GM12878 (cell line): ENCODE measurements around the gene TPSB2. TPM values are rescaled to one million over a fixed set of nuclear protein-coding genes. Genes with fewer than 3 reads are reported as not detected.

Source experiments
- ATAC-seq: fragments of 200-7000 bp; cut with Tn5 transposase; 3 replicates; pipeline ENCODE4 v1.9.1; 2020; ENCODE audit warnings: mild to moderate bottlenecking, moderate library complexity
- BruUV-seq: library from RNA; stranded (reverse); fragments of 400-500 nt; replicated peaks from 2 replicates; lab custom pipeline; 2021; lab: Mats Ljungman, UMichigan
- CTCF ChIA-PET: fragments of 300-600 bp; sonication (Branson Sonifier 250); formaldehyde crosslinking; extraction: SDS; loops from one replicate; lab custom pipeline; 2021; ENCODE audit warnings: inconsistent platforms; lab: Yijun Ruan, JAX
- POLR2A ChIA-PET: fragments of 350-600 bp; formaldehyde crosslinking; extraction: SDS; loops from one replicate; lab custom pipeline; 2021; ENCODE audit warnings: inconsistent platforms; lab: Charles Lee
- RAD21 ChIA-PET: fragments of 300-600 bp; sonication (Branson Sonifier 250); formaldehyde crosslinking; loops from one replicate; lab custom pipeline; 2023; ENCODE audit warnings: antibody characterized with exemption; ENCODE audit not compliant: unreplicated experiment; lab: Charles Lee
- SMC1A ChIA-PET: fragments of 300-600 bp; sonication (Branson Sonifier 250); formaldehyde crosslinking; loops from one replicate; lab custom pipeline; 2023; ENCODE audit not compliant: unreplicated experiment, uncharacterized antibody; lab: Charles Lee
- DNase-seq: peaks from one replicate; pipeline ENCODE4 v3.0.0-alpha.2; 2011; ENCODE audit warnings: low read depth, low spot score
- FAIRE-seq: peaks from 3 replicates; lab custom pipeline; 2011; peaks lifted over from hg19 to GRCh38; lab: Jason Lieb, UNC
- H2AFZ ChIP-seq: 2 replicates; pipeline ENCODE4 v1.6.0; 2011; ENCODE audit warnings: low read depth, low read length, control low read depth; ENCODE audit not compliant: control insufficient read depth
- H3K27ac ChIP-seq: 2 replicates; pipeline ENCODE4 v1.5.1; 2011; ENCODE audit warnings: control low read depth; ENCODE audit not compliant: control insufficient read depth, insufficient read depth
- H3K27me3 ChIP-seq, 2 experiments: replicated peaks in 1 of 2; 2 replicates each; pipeline versions ENCODE4 v1.6.0 to v1.6.1; 2011; ENCODE audit warnings: low read length in 1 of 2; ENCODE audit not compliant: control insufficient read depth in 2 of 2, insufficient read depth in 2 of 2
- H3K36me3 ChIP-seq, 2 experiments: 2 replicates each; pipeline ENCODE4 v1.5.1; 2011; ENCODE audit warnings: low read length in 1 of 2; ENCODE audit not compliant: control insufficient read depth in 2 of 2, insufficient read depth in 2 of 2
- H3K4me1 ChIP-seq: 2 replicates; pipeline ENCODE4 v1.6.1; 2011; ENCODE audit warnings: mild to moderate bottlenecking, low read length, moderate library complexity, mixed read lengths; ENCODE audit not compliant: control insufficient read depth, insufficient read depth
- H3K4me2 ChIP-seq: 2 replicates; pipeline ENCODE4 v1.6.0; 2011; ENCODE audit warnings: control low read depth; ENCODE audit not compliant: control insufficient read depth, insufficient read depth
- H3K4me3 ChIP-seq: fragments of 200-600 bp; sonication (generic); 2 replicates; pipeline ENCODE4 v1.5.1; 2016
- H3K79me2 ChIP-seq: 2 replicates; pipeline ENCODE4 v1.6.0; 2011; ENCODE audit warnings: low read length; ENCODE audit not compliant: control insufficient read depth, insufficient read depth
- H3K9ac ChIP-seq: 2 replicates; pipeline ENCODE4 v1.8.0; 2011; ENCODE audit warnings: low read length, control low read depth, mixed read lengths; ENCODE audit not compliant: control insufficient read depth, insufficient read depth
- H3K9me3 ChIP-seq: replicated peaks from 3 replicates; pipeline ENCODE4 v1.5.1; 2011; ENCODE audit warnings: mild to moderate bottlenecking, low read length; ENCODE audit not compliant: control insufficient read depth, insufficient read depth
- H4K20me1 ChIP-seq: 2 replicates; pipeline ENCODE4 v1.6.0; 2011; ENCODE audit not compliant: control insufficient read depth, insufficient read depth
- E2F8 ChIP-seq: fragments of 450-650 bp; IDR thresholded peaks from 2 replicates; pipeline ENCODE4 v1.6.1; 2018; ENCODE audit warnings: mild to moderate bottlenecking, low read depth, moderate library complexity; ENCODE audit not compliant: partially characterized antibody
- EZH2 ChIP-seq: IDR thresholded peaks from 2 replicates; pipeline ENCODE4 v1.6.1; 2012; ENCODE audit warnings: low read depth, mild to moderate bottlenecking, control low read depth, inconsistent platforms, low read length, borderline replicate concordance; ENCODE audit not compliant: control insufficient read depth
- FOXK2 ChIP-seq: fragments of 450-650 bp; IDR thresholded peaks from 2 replicates; pipeline ENCODE4 v1.6.1; 2017; ENCODE audit warnings: mild to moderate bottlenecking, moderate library complexity
- FOXM1 ChIP-seq: IDR thresholded peaks from 2 replicates; pipeline ENCODE4 v1.6.1; 2012; ENCODE audit warnings: low read depth, mild to moderate bottlenecking, inconsistent platforms, low read length, moderate library complexity
- HDGF ChIP-seq: fragments of 450-650 bp; IDR thresholded peaks from 2 replicates; pipeline ENCODE4 v1.6.1; 2016; ENCODE audit warnings: antibody characterized with exemption
- NFYB ChIP-seq: IDR thresholded peaks from 2 replicates; pipeline ENCODE4 v1.6.1; 2011; ENCODE audit warnings: low read depth, mild to moderate bottlenecking, low read length, improper control_type of control experiment, moderate library complexity; ENCODE audit not compliant: insufficient read depth
- PRDM15 ChIP-seq: fragments of 450-650 bp; formaldehyde crosslinking; IDR thresholded peaks from 2 replicates; pipeline ENCODE4 v1.4.0; 2020; ENCODE audit warnings: mild to moderate bottlenecking, moderate library complexity
- RELA ChIP-seq: fragments of 450-650 bp; IDR thresholded peaks from 2 replicates; pipeline ENCODE4 v1.8.0; 2014; ENCODE audit warnings: borderline replicate concordance; ENCODE audit not compliant: partially characterized antibody
- SMAD5 ChIP-seq: IDR thresholded peaks from 2 replicates; pipeline ENCODE4 v1.6.1; 2016; ENCODE audit warnings: antibody characterized with exemption, low read depth
- SMARCA5 ChIP-seq: fragments of 450-650 bp; IDR thresholded peaks from 2 replicates; pipeline ENCODE4 v1.6.1; 2017; ENCODE audit warnings: mild to moderate bottlenecking
- SUZ12 ChIP-seq: fragments of 200-600 bp; sonication (generic); IDR thresholded peaks from one replicate; pipeline ENCODE4 v1.6.1; 2018; ENCODE audit warnings: antibody characterized with exemption, mild to moderate bottlenecking; ENCODE audit not compliant: unreplicated experiment
- TCF12 ChIP-seq: IDR thresholded peaks from 2 replicates; pipeline ENCODE4 v1.6.1; 2011; ENCODE audit warnings: low read depth, mild to moderate bottlenecking, low read length
- ZBTB4 ChIP-seq: fragments of 450-650 bp; formaldehyde crosslinking; IDR thresholded peaks from 2 replicates; pipeline ENCODE4 v1.4.0; 2022; ENCODE audit warnings: mild to moderate bottlenecking, moderate library complexity
- ZNF207 ChIP-seq: fragments of 450-650 bp; IDR thresholded peaks from 2 replicates; pipeline ENCODE4 v1.6.1; 2014; ENCODE audit warnings: antibody characterized with exemption, mild to moderate bottlenecking, borderline replicate concordance
- WGBS: methylation state at CpG from one replicate; pipeline ENCODE4 v1.1.6; 2016; ENCODE audit warnings: low lambda C conversion rate; ENCODE audit not compliant: insufficient replicate concordance, insufficient coverage; ENCODE audit errors: missing lambda C conversion rate; 5-methylcytosine and 5-hydroxymethylcytosine counted together
- in situ Hi-C: fragments of 300-500 bp; cut with MboI; formaldehyde crosslinking; loops from 9 replicates; pipeline ENCODE4 v1.14.3; 2018; ENCODE audit warnings: mixed read lengths
- intact Hi-C: fragments of 100-400 bp; cut with micrococcal nuclease; formaldehyde crosslinking; loops from one replicate; pipeline ENCODE4 v1.14.2; 2022; ENCODE audit not compliant: unreplicated experiment
- polyA plus RNA-seq, 11 experiments: library from polyadenylated mRNA; depleted of rRNA in 4 of 11; unstranded in 6 of 11; stranded (reverse) in 5 of 11; fragments of >200 nt; fragmentation: Nextera tagmentation in 4 of 11; fragmentation: Illumina TruSeq in 1 of 11; extraction: Ambion mirVana in 4 of 11; extraction: Trizol in 1 of 11; gene quantifications; 1 replicate in 1 of 11; 2 replicates in 10 of 11; pipeline versions ENCODE4 v1.2.1 to v1.2.3, GENCODE V29; 2011 to 2016; ENCODE audit warnings: inconsistent platforms in 2 of 11, missing spikeins in 2 of 11, low read depth in 1 of 11
- total RNA-seq, 4 experiments: library from RNA; depleted of rRNA in 3 of 4; stranded (reverse); fragments of >200 nt in 3 of 4; fragmentation: Illumina TruSeq in 1 of 4; extraction: Trizol in 1 of 4; gene quantifications; 2 replicates each; pipeline versions ENCODE4 v1.2.1 to v1.2.3, GENCODE V29; 2013 to 2021

The TPSB2 gene
- total and polyA plus RNA-seq, 10 of the 15 experiments (the other 5 are each of a cell fraction or from before 2014, with no cell fraction given), result not detected

- TF ChIP-seq ZBTB4 (CRISPR knock-in tag), result no peak
- no peak for TF ChIP-seq SMAD5
- no peak for TF ChIP-seq TCF12
- TF ChIP-seq SMARCA5, result no peak
- no peak for TF ChIP-seq EZH2
Observed at GRCh38 chr16:1213231-1213630, 16.8 kb downstream of the TPSB2 start (continued).

GRCh38 chr16:1212616-1213194 lies 17.3 kb downstream of the TPSB2 start:
- no peak overlapping the region for H3K27ac ChIP-seq
- ATAC-seq (no peak), DNase-seq (no peak), FAIRE-seq (no peak)
- H4K20me1 ChIP-seq, result no peaks in the 10 kb centered on the region
- ChIA-PET RAD21 (no interaction called here), SMC1A (no interaction called here), CTCF (no interaction called here), POLR2A (no interaction called here)
- H3K4me1 ChIP-seq, result no peaks in the 10 kb centered on the region
- no peak overlapping the region for H3K9ac ChIP-seq
- H3K4me2 ChIP-seq, result no peak overlapping the region
- no peak overlapping the region for H3K4me3 ChIP-seq
- 73% methylated on average over 33 of the region's 40 CpGs for WGBS
- H2AFZ ChIP-seq, result no peak overlapping the region
- H3K79me2 ChIP-seq, result no peaks in the 10 kb centered on the region
- in situ Hi-C loops, result no loop called here
- H3K36me3 ChIP-seq, result no peaks in the 10 kb centered on the region
- no peaks in the 10 kb centered on the region for H3K27me3 ChIP-seq
- no TSS peak for BruUV-seq
- no peaks in the 10 kb centered on the region for H3K9me3 ChIP-seq
- intact Hi-C loops, result no loop called here
- TF ChIP-seq NFYB (no peak), ZNF207 (no peak), FOXK2 (no peak), FOXM1 (no peak), RELA (no peak), PRDM15 (CRISPR knock-in tag) (no peak), HDGF (no peak), SUZ12 (no peak), E2F8 (no peak)
